GM23248 (cell line): Measurements from ENCODE around the gene ZNF592. TPM values are rescaled to one million over a fixed set of nuclear protein-coding genes. Genes with fewer than 3 reads are reported as not detected.

Source experiments
- DNase-seq: peaks from one replicate; pipeline ENCODE4 v3.0.0-alpha.2; 2015
- H2AFZ ChIP-seq: fragments of 200-600 bp; sonication (generic); 2 replicates; pipeline ENCODE4 v1.6.1; 2016; ENCODE audit warnings: antibody characterized with exemption
- H3F3A ChIP-seq: fragments of 200-600 bp; sonication (generic); 2 replicates; pipeline ENCODE4 v1.6.1; 2016; ENCODE audit warnings: mild to moderate bottlenecking, antibody characterized with exemption, mixed run types; ENCODE audit not compliant: insufficient read depth
- H3K27ac ChIP-seq: fragments of 200-600 bp; sonication (generic); 2 replicates; pipeline ENCODE4 v1.5.1; 2016; ENCODE audit warnings: mild to moderate bottlenecking
- H3K27me3 ChIP-seq: fragments of 200-600 bp; sonication (generic); replicated peaks from 2 replicates; pipeline ENCODE4 v1.6.1; 2016; ENCODE audit warnings: mild to moderate bottlenecking; ENCODE audit not compliant: insufficient read depth
- H3K36me3 ChIP-seq: fragments of 200-600 bp; sonication (generic); 2 replicates; pipeline ENCODE4 v1.6.1; 2016; ENCODE audit warnings: low read depth, mild to moderate bottlenecking
- H3K4me1 ChIP-seq: fragments of 200-600 bp; sonication (generic); 2 replicates; pipeline ENCODE4 v1.6.1; 2016; ENCODE audit warnings: mild to moderate bottlenecking; ENCODE audit not compliant: insufficient read depth
- H3K4me2 ChIP-seq: fragments of 200-600 bp; sonication (generic); one replicate; pipeline ENCODE4 v1.6.1; 2016; ENCODE audit warnings: mild to moderate bottlenecking; ENCODE audit not compliant: unreplicated experiment
- H3K4me3 ChIP-seq: fragments of 200-600 bp; sonication (generic); 2 replicates; pipeline ENCODE4 v1.5.1; 2016; ENCODE audit warnings: mild to moderate bottlenecking
- H3K79me2 ChIP-seq: fragments of 200-600 bp; sonication (generic); 2 replicates; pipeline ENCODE4 v1.6.1; 2016; ENCODE audit warnings: mild to moderate bottlenecking; ENCODE audit not compliant: insufficient read depth
- H3K9ac ChIP-seq: fragments of 200-600 bp; sonication (generic); 2 replicates; pipeline ENCODE4 v1.6.1; 2016; ENCODE audit warnings: mild to moderate bottlenecking
- H3K9me2 ChIP-seq: fragments of 200-600 bp; sonication (generic); 2 replicates; pipeline ENCODE4 v1.6.1; 2016; ENCODE audit warnings: mixed run types, mild to moderate bottlenecking, moderate library complexity; ENCODE audit not compliant: insufficient read depth
- H3K9me3 ChIP-seq: fragments of 200-600 bp; sonication (generic); one replicate; pipeline ENCODE4 v1.6.1; 2017; ENCODE audit warnings: low read depth
- H4K20me1 ChIP-seq: fragments of 200-600 bp; sonication (generic); 2 replicates; pipeline ENCODE4 v1.6.0; 2016; ENCODE audit not compliant: insufficient read depth
- EZH2 ChIP-seq: fragments of 200-600 bp; sonication (generic); IDR thresholded peaks from 2 replicates; pipeline ENCODE4 v1.6.1; 2018; ENCODE audit warnings: antibody characterized with exemption, mild to moderate bottlenecking; ENCODE audit not compliant: insufficient read depth, poor library complexity, severe bottlenecking
- EZH2phosphoT487 ChIP-seq: fragments of 200-600 bp; sonication (generic); IDR thresholded peaks from 2 replicates; pipeline ENCODE4 v1.6.1; 2018; ENCODE audit warnings: antibody characterized with exemption, moderate library complexity, mild to moderate bottlenecking, low read depth; ENCODE audit not compliant: insufficient read depth
- WGBS, 2 experiments: methylation state at CpG; one replicate each; pipeline ENCODE4 v1.1.6; 2015 to 2017; ENCODE audit warnings: low lambda C conversion rate in 2 of 2, low coverage in 1 of 2; ENCODE audit errors: missing lambda C conversion rate in 2 of 2; 5-methylcytosine and 5-hydroxymethylcytosine counted together
- in situ Hi-C: fragments of 300-500 bp; cut with MboI; formaldehyde crosslinking; loops from 2 replicates; pipeline ENCODE4 v1.15.0; 2020
- polyA plus RNA-seq: library from polyadenylated mRNA; unstranded; fragments of >200 nt; fragmentation: Nextera tagmentation; extraction: Ambion mirVana; gene quantifications from 2 replicates; pipeline ENCODE4 v1.2.1, GENCODE V29; 2016
- total RNA-seq: library from RNA; depleted of rRNA; stranded (reverse); fragments of >200 nt; shearing (Covaris generic); gene quantifications from 2 replicates; pipeline ENCODE4 v1.2.3, GENCODE V29; 2014

Gene ZNF592
- total and polyA plus RNA-seq, 2 experiments from 2014 or later = 7.4 to 9.8 TPM

DNA sequence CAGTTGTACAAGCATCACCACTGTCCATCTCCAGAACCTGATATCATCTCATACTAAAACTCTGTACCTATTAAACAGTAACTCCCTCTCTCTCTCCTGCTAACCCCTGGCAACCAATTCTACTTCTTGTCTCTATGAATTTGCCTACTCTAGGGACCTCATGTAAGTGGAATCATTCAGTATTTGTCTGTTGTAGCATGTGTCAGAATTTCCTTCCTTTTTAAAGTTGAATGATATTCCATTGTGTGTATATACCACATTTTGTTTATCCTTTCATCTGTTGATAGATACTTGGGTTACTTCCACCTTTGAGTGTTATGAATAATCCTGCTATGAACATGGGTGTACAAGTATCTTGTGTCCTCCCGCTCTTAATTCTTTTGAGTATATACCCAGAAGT is 16.6 kb downstream of the ZNF592 start:
- 100% methylated on average over 1 of the region's 1 CpG for WGBS, 2 experiments
- in situ Hi-C loops = no loop called here

DNA sequence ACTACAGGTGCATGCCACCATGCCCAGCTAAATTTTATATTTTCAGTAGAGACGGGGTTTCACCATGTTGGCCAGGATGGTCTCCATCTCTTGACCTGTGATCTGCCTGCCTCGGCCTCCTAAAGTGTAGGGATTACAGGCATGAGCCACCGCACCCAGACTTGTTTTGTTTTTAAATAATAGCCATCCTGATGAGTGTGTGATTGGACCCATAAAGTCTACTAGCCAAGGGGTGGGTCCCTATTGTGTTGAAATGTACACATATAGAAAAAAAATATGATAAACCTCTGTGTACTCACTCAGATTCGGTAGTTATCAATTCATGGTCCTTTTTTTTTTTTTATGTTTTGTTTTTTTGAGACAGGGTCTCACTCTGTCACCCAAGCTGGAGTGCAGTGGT is 17.3 kb downstream of the ZNF592 start:
- Histone ChIP-seq H3K4me1 (no peaks in the 10 kb centered on the region), H2AFZ (no peak overlapping the region), H3K9me2 (no peaks in the 10 kb centered on the region), H3K9me3 (no peaks in the 10 kb centered on the region), H3F3A (no peaks in the 10 kb centered on the region), H3K9ac (no peak overlapping the region), H3K4me2 (no peak overlapping the region), H3K4me3 (no peak overlapping the region), H3K27me3 (no peaks in the 10 kb centered on the region), H3K27ac (no peak overlapping the region), H4K20me1 (peaks cover 15% of the 10 kb centered on the region; the same call in 1 of the 2 replicates), H3K79me2 (peaks cover 100% of the 10 kb centered on the region), H3K36me3 (peaks cover 19% of the 10 kb centered on the region; the same call in 1 of the 2 replicates)
- in situ Hi-C loops = no loop called here
- DNase-seq = no peak
- TF ChIP-seq EZH2phosphoT487 (no peak), EZH2 (no peak)
- 86 to 91% methylated on average over 4 of the region's 4 CpGs for WGBS, 2 experiments

More for the DNA sequence above, 16.6 kb downstream of the ZNF592 start:
- Histone ChIP-seq H3K27me3 (no peaks in the 10 kb centered on the region), H3K4me3 (no peak overlapping the region), H3F3A (no peaks in the 10 kb centered on the region), H3K27ac (no peak overlapping the region), H3K9me3 (no peaks in the 10 kb centered on the region), H3K4me2 (no peak overlapping the region), H3K4me1 (no peaks in the 10 kb centered on the region), H3K36me3 (peaks cover 19% of the 10 kb centered on the region; the same call in 1 of the 2 replicates), H4K20me1 (peaks cover 19% of the 10 kb centered on the region; the same call in 1 of the 2 replicates), H3K9me2 (no peaks in the 10 kb centered on the region), H2AFZ (no peak overlapping the region), H3K9ac (no peak overlapping the region), H3K79me2 (peaks cover 100% of the 10 kb centered on the region)
- TF ChIP-seq EZH2 (no peak), EZH2phosphoT487 (no peak)
- DNase-seq = no peak

- peaks cover 14% of the 10 kb centered on the region; the same call in 1 of the 2 replicates for H4K20me1 ChIP-seq
- no peak overlapping the region for H2AFZ ChIP-seq
- no peak overlapping the region for H3K27ac ChIP-seq
- no peaks in the 10 kb centered on the region for H3F3A ChIP-seq
- H3K4me2 ChIP-seq = no peak overlapping the region
- no peaks in the 10 kb centered on the region for H3K4me1 ChIP-seq
- H3K79me2 ChIP-seq = peaks cover 100% of the 10 kb centered on the region
- H3K27me3 ChIP-seq = no peaks in the 10 kb centered on the region
- H3K4me3 ChIP-seq = no peak overlapping the region
- H3K9me3 ChIP-seq = no peaks in the 10 kb centered on the region
- no peak overlapping the region for H3K9ac ChIP-seq
- no peaks in the 10 kb centered on the region for H3K9me2 ChIP-seq
- TF ChIP-seq EZH2 (no peak), EZH2phosphoT487 (no peak)
- DNase-seq = no peak
- peaks cover 19% of the 10 kb centered on the region; the same call in 1 of the 2 replicates for H3K36me3 ChIP-seq
- 86 to 89% methylated on average over 6 of the region's 6 CpGs for WGBS, 2 experiments
- in situ Hi-C loops = no loop called here
These were observed 18.2 kb downstream of the ZNF592 start for GRCh38 chr15:84766461-84767035.

DNA sequence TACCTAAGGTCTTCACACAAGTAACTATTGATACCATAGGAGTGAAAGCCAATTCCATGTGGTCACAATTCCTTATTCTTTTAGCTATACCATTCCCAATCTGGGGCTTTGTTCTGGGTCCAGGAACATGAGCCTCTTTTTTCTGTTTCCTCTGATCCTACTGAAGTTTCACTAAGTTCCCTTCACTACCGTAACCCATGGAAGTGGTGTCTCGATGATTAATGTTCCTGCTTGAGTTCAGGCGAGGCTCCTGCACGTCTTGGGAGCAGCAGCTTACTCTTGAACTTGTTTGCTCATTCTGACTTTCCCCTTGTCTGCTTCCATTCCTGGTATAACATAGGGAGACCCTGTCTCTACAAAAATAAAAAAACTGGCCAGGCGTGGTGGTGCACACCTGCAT is 23.6 kb downstream of the ZNF592 start:
- Histone ChIP-seq H3K9ac (no peak overlapping the region), H3F3A (peaks cover 9% of the 10 kb centered on the region; the same call in 1 of the 2 replicates), H3K4me2 (no peak overlapping the region), H3K27ac (no peak overlapping the region), H3K36me3 (peaks cover 19% of the 10 kb centered on the region; the same call in 1 of the 2 replicates), H3K9me2 (no peaks in the 10 kb centered on the region), H3K9me3 (no peaks in the 10 kb centered on the region), H3K27me3 (no peaks in the 10 kb centered on the region), H2AFZ (no peak overlapping the region), H3K4me3 (no peak overlapping the region), H4K20me1 (no peaks in the 10 kb centered on the region; the same call in none of the 2 replicates), H3K79me2 (peaks cover 100% of the 10 kb centered on the region), H3K4me1 (no peaks in the 10 kb centered on the region)
- no peak for DNase-seq
- in situ Hi-C loops = no loop called here
- TF ChIP-seq EZH2phosphoT487 (no peak), EZH2 (no peak)
- 83 to 89% methylated on average over 5 of the region's 5 CpGs for WGBS, 2 experiments
